HG03045 (cell line): ENCODE data around the gene STK17A.
"Not testable (repeated sequence)": the region's sequence is repeated elsewhere in the genome, so short reads cannot be mapped to it uniquely, and the experiment has no call there.

Experiments used
- ATAC-seq: cut with Tn5 transposase; IDR thresholded peaks from one replicate; pipeline ENCODE4 v1.9.1; 2021; ENCODE audit warnings: mild to moderate bottlenecking, moderate library complexity; ENCODE audit not compliant: unreplicated experiment

Gene STK17A

DNA sequence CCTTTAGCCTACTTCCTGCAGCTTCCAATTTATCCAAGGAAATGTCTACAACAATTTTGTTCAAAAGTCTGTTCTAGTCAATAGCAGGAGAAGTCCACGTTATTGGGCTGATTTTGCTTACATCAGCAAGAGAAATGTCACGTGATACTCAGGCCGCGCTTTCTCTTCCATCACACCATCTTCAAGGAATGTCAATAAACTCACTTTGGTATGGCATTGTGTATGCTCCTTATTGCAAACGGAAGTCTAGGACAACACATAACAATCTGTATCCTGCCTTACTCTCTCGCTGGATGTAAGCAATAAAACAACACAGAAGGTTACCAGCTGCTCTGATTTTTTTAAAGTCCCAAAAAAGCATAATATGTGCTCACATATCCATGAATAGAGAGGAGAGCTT lies 17.1 kb upstream of the STK17A start:
- ATAC-seq, result no peak

DNA sequence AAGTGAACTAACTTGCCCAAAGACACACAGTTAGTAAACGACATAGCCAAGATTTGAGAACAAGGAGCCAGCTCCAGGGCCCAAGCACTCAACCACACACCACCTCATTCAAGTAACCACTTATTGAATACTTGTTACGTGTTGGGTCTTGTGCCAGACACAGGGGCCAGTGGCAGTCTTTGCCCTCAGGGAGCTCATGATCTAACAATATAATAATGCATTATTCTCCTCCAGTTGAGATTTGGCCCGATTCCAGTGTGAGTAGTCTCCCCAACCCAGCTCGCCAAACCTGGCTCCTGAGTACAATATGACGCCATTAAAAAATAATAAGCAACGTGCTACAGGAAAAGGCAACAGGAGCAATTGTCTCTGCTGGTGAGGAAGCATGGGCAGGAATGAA lies 14.4 kb upstream of the STK17A start:
- ATAC-seq, result no peak

DNA sequence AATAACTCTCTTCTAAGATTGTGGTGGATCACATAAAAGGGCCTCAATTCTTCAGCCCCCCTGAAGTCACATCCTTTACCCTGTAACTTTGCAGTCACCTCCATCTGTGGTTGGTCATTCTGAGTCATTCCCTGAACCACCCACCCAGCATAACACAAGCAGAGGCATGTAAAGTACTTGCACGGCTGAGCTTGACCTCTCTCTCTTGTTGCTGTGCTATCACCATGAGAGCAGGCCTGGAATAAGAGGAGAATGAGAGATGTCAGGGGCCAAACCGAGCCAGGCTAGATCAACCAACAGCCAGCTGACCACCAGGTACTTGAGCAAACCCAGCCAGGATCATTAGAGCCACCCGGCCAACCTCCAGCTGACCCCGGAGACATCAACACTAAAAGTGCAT lies 13.5 kb upstream of the STK17A start:
- peak; percentile 73 for ATAC-seq

DNA sequence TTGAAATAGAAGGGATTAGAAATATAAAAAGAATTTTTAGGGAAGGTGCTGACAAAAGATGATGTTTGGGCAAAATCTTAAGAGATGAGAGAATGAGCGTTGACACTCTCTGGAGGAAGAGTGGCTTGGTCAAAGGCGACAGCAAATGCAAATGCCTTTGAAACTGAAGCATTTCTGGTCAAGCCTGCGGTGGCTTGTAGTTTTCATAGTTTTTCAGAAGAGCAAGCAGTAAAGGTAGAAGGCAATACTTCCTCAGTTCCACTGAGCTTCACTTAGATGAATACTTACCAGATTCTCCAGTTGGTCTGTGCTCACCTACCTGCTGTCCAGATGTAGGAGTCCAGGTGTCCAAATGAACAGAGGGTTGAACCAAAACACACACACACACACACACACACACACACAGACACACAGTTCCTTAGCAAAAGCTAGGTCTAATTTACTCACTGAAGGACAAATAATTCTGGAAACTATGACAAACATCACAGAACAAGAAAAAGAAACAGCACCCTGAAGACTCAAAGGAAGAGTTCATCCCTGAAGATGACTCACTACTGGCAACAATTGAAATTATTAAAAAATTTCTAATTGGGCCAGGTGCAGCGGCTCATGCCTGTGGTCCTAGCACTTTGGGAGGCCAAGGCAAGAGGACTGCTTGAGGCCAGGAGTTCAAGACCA lies 12.1 kb upstream of the STK17A start:
- peak; percentile 81 for ATAC-seq

DNA sequence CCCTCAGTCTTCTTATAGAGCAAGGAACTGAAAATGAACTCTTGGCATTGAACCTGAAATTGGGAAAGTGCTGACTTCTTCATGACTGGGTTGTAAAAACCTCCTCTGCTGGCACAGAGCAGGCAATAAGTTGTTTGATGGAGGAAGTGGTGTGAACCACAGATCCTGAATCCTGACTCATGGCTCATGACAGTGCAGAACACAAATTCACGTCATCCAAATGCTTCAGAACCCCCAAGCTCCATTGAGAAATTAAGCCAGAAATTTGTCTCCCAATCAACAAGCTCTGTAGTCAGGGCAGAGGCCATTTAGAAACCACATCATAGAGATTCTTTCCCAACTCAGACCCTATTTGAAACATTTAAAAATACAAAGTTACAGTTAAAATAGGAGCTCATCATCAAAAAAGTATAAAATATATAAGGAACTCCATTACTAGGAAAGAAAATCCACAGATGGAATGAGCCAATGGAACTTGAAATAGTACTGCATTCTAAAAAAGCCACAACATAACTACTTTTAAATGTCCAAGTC lies 10.3 kb upstream of the STK17A start:
- no peak for ATAC-seq

DNA sequence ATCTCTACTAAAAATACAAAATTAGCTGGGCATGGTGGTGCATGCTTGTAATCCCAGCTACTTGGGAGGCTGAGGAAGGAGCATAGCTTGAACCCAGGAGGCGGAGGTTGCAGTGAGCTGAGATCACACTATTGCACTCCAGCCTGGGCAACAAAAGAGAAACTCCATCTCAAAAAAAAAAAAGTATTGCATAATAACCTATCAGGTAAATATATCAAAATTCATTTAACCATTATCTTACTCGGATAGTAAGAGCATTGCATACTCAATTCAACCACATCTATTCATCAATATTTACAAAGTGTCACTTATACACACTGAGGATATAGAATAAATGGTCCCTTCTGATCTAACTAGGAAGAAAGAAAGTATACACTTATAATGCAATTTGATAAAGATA lies 9.1 kb upstream of the STK17A start:
- ATAC-seq, result not testable (repeated sequence)

DNA sequence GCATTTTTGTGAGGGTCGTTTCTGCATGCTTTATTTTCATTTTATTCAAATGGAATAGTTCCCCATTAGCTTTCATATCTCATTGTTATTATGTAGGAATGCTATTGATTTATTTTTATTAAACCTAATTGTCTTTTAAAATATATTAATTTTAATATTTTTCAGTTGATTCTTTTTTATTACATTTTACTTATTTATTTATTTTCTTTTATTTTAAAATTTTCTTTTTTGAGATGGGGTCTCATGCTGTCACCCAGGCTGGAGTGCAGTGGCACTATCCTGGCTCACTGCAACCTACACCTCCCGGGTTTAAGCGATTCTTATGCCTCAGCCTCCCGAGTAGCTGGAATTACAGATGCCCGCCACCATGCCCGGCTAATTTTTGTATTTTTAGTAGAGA lies 7.4 kb upstream of the STK17A start:
- ATAC-seq, result no peak

DNA sequence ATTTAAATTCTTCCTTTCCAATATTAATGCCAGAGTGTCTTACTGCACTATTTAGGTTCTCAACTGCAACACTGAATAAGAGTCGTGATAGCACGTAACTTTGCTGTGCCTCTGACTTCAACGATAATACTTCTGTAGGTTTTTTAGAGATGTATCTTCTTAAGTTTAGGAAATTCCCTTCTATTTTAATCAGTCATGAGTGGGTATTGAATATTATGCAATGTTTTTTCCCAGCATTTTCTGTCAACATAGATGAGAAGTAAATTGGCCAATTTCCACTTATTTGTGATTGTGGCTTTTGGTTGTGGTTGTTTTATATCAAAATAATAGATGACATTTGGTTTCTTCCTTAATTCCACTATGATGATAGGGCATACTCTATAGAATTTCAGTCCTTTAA lies 6.7 kb upstream of the STK17A start:
- no peak for ATAC-seq

DNA sequence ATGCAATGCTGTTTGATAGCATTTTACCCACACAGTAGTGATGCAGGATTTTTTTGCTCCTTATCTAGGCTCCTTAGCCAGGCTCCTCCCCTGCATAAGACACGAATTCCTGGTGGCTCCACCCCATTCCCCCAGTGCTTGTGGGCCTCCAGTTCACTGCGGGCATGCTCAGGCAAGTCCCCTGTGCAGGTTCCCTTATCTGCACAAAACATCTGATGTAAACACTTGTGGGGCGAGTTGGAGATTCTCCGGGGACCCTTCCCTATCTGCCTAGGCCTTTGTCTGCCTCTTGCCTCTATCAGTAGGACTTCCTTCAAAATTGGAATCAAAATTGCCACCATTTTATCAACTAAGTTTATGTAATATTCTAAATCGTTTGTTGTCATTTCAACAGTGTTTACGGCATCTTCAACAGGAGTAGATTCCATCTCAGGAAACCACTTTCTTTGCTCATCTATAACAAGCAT lies 5.4 kb upstream of the STK17A start:
- ATAC-seq, result no peak

DNA sequence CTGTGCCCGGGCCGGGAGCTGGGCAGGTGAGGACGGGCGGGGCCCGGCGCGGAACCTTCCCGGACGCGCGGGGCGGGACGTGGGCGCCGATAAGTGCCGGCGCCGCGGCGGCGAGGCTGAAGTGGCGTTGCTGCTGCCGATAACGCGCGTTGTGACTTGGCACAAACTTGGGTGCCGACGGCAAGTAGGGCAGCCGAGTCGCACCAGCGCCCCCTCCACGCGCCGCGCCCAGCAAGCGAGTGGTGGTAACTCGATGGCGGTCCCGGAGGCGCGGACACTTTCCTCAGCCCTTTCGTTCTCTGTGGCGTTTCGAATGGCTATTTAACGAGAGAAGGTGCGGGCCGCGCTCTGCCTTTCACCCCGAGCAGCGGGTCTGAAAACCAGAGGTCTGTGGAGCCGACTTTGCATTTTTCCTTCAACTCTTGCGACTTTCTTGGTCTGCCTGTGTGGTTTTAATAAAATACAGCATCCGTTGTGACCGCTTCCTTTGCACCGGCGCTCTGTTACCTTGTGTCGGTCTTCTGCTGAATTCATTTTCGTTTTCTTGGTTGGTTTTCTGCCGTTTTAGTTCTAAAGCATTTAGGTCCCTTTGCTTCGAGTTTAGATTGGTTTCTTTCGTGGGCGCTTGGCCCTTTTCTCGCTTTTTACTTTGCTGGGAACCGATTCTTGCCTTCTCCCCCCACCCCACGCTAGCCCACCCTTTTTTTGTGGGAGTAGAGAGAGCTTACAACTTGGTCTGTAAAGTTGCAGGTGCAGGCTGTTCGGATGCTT lies 701 bp downstream of the STK17A start:
- peak; percentile 19 for ATAC-seq

DNA sequence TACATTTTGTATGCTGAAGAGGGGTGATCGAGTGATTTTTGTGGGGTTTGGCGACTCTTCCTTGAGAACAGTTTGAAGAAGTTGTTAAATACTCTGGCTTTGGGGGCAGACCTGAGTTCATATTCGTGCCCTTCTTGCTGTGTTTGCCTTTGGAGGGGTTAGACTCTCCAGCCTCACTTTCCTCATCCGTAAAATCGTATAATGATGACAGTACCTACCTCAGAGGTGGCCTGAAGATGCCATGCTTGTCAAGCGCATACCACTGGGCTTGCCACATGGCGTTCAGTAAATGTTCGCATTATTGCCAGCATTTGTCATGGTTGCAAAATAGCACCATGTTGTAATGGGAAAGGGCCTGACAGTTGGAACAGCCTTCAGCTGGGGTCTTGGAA lies 1.3 kb downstream of the STK17A start:
- ATAC-seq, result no peak

DNA sequence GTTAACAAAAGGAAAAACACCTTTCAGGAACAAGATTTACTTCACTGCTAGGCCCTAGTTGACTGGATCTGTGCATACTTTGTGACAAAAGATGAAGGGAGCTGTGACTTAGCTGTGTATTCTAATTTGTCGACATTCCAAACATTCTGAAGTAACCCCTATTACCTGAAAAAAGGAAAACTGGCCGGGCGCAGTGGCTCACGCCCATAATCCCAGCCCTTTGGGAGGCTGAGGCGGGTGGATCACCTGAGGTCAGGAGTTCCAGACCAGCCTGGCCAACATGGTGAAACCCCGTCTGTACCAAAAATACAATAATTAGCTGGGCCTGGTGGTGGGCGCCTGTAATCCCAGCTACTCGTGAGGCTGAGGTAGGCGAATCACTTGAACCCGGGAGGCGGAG lies 1.8 kb downstream of the STK17A start:
- not testable (repeated sequence) for ATAC-seq

DNA sequence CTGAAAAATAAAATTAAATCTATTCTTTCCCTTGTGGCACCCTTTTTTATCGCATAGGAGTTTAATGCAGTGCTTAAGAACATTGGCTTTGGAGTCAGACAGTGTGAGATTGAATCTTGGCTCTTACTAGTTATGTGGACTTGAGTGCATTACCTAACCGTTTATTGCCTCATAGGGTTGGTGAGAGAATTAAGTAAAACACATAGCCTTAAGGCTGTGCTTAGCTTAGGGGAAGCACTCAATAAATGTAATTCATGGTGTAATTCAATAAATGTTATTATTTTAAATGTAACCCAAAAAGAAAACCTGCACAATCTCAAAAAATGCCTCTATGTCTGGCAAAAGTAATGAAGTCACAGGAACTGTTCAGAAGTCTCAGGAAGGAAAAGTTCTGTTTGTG lies 2.7 kb downstream of the STK17A start:
- ATAC-seq, result no peak

DNA sequence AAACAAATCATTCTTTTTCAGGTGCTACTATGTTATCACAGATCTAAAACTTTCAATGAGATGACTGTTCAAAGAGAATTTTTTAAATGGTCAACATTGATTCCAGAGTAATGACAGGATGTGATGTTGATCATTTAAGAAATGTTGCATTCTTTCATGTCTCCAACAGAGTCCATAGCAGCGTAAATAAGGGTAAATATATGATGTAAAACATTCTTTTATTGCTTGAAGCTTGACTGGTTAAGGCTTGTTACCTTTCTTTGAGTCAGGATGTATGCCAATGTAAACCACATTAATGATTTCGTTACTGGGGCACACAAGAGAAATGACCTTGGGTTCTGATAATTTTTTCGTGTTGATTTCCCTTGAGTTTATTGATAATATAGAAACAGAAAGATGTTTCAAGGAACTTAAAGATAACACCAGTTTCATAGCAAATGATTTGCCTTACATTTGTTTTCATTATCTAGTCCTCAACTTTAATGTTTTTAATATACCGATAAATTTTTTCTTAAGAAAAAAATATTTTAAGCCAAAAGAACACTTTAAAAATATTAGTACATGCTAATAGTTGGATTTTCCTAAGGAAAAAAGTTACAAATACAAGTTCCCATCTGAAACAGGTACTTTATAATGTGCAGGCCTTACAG lies 3.5 kb downstream of the STK17A start:
- no peak for ATAC-seq

DNA sequence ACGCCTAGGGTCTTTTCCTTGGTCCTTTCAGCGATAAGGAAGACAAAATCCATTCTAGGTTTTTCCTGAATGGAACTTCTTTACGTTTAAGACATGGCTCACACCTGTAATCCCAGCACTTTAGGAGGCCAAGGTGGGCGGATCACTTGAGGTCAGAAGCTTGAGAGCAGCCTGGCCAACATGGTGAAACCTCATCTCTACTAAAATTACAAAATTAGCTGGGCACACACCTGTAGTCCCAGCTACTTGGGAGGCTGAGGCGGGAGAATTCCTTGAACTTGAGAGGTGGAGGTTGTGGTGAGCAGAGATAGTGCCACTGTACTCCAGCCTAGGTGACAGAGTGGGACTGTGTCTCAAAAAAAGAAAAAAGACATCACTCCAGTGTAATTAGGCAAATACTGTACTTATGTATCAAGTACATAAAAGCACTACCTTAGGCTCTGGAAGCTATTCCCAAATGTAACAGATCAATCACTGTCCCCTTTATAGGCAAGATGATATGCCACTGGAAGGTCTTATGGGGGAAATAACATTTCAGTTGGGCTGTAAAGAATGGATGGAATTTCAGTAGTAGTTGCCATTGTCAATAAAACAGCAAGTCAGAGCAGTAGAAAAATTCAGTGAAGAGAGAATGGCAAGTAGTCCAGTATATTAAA lies 5.7 kb downstream of the STK17A start:
- ATAC-seq, result no peak

DNA sequence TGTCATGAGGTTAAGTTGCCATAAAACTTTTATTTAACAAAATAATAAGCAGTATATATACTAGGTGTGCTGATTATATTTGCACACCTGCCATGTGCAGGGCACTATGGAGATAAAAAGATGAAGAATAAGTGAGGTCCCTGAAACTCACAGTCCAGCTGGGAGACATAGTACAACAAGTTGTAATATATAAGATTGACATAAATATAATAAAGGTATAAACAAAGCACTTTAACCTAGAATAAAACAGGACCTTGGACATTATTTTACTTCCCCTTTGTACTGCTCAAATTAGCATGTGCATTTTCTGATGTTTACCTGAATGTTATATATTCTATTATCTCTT lies 6.2 kb downstream of the STK17A start:
- no peak for ATAC-seq

DNA sequence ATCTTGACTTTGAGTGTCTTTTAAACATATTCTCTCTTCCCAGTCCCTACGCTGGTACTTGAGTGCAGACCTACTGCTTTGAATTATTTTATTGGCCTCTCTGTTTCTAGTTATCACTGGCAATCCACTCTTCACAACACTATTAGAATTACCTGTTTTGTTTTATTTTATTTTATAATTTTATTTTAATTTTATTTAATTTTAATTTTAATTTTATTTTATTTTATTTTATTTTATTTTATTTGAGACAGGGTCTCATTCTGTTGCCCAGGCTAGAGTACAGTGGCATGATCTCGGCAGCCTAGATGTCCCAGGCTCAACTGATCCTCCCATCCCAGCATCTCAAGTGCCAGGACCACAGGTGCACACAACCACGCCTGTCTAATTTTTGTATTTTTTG lies 6.8 kb downstream of the STK17A start:
- ATAC-seq, result no peak

DNA sequence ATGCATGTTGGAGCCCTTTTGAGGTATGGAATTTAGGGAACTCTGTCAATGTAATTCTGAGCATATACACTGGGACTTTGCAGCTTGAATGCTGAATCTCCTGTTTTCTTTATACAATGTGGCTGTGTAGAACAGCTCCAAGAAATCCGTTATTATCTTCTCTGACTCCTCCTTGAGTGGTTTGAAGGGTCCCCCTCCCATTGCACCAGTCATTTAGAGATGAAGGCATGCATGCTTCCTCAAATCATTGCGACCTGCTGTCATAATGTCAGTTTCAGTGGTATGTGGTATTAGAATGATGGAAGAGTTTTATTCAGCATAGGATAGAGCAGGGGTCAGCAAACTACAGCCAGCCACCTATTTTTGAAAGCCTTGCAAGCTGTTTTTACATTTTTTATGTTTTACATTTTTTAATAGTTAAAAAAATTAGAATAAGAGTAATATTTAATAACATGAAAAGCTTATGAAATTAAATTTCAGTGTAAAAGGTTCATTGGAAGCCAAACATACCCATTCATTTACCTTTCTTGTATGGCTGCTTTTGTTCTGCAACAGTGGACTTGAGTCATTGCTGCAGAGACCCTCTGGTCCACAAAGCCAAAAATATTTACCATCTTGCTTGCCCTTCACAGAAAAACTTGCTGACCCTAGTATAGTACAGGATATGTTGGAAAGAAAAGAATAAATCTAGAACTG lies 8.1 kb downstream of the STK17A start:
- ATAC-seq, result peak; percentile 69

DNA sequence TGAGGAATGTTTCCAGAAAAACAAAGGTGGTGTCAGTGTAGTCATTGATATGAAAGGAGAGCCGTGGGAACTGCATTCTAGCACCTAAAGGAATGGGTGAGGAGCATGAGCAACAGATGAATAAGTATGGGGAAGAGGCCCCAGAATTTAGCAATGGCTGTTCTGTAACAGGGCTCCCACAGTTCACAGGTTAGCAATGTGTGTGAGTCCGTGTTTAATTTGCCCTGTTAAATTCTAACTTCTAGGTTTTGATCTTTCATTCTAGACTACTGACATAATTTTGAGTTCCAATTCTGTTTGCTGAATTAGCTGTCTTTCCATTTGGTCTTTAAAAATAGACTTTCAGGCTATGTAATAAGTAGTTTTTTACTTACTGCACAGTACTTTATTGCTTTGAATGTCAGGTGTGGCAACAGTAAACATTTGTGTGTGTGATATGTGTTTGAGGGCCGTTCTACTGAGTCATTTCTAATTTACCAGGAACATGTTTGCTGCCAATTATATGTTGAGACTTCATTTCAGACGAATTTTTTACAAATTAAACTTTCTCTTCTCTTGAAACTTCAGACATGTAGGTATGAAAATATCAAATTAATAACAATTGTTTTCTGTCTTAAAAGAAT lies 8.8 kb downstream of the STK17A start:
- no peak for ATAC-seq

DNA sequence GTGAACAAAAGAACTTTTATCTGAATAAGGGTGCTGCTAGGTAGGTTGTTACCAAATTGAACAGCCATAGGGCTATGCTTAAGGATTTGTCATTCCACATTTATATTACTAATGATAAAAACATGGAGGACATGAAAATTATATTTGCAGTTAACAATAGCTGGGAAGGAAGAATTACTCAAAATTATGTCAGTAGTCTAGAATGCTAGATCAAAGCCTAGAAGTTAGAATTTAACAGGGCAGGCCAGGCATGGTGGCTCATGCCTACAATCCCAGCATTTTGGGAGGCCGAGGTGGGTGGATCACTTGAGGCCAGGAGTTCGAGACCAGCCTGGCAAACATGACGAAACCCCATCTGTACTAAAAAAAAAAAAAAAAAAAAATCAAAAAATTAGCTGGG lies 9.4 kb downstream of the STK17A start:
- no peak for ATAC-seq
